Measurements from ENCODE around the gene MRPS5. TPM values are rescaled to one million over a fixed set of nuclear protein-coding genes. Genes with fewer than 3 reads are reported as not detected.

MRPS5 gene
- total RNA-seq, 1 donor from 2014 or later: 57.4 TPM

DNA sequence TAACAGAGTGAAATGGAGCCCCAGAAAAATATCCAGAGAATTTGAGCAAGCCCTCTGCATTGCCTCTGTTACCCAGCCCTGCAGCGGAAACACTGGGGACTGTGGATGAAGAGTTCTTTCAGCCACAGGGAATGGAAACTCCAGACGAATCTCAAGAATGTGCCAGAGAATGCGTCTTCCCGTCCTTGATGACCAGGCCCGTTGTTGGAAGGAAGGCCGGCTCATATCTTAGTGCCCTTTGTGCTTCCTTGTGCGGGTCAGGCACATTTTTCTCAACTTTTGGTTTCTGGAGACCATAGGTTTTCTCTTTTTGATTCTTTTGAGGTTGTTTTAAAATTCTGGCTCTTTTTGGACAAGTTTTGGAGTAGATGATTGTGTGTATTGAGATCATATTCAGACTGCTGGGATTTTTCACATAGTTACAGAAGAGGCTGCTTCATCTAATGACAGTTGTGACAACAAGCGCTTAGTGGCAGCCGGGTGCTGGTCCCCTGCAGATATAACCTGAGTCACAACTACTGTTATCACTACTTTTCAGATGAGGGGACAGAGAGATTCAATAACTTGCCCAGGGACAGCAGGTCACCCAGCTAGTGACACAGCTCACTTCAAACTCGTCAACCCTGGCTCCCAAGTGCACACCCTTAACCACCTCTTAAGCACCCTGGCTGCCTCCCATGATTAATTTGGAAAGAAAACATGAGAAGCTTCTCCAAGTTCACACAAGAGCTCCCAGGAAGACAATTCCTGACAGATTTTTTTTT is 80.4 kb downstream of the MRPS5 start:
- DNase-seq (ENCODE audit: low read depth): no peak

DNA sequence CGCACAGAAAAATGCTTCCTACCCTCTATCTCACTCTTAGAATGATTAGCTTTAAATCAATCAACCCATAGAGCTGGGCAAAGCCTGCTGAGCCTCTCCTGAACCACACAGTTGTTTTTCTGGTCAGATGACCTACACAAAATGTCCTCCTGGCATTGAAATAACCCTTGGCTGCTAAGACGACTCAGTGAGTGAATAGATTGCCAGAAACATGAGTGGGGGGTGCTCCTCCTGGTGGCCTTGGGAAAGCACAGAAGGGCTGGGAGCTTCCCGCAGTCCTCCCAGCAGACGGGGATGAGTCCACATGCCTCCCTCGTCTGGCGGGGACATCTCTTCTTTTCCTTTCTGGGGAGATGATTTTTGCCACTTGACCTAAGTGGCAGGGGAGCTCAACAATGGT is 81.2 kb downstream of the MRPS5 start:
- no peaks in the 10 kb centered on the region for H3K36me3 ChIP-seq (ENCODE audit: insufficient read depth, low read length)
- DNase-seq (ENCODE audit: low read depth) (no peak), FAIRE-seq (no peak)
- H3K27me3 ChIP-seq (ENCODE audit: insufficient read depth, low read length): peaks cover 3% of the 10 kb centered on the region
- no peaks in the 10 kb centered on the region for H3K79me2 ChIP-seq (ENCODE audit: insufficient read depth, low read length)
- Mint-ChIP-seq H3K9me3 (ENCODE audit: unreplicated experiment) (peaks cover 3% of the 10 kb centered on the region), H3K36me3 (ENCODE audit: low read depth, unreplicated experiment) (peaks cover 2% of the 10 kb centered on the region), H3K4me1 (ENCODE audit: low read depth, unreplicated experiment) (peaks cover 28% of the 10 kb centered on the region), H3K4me3 (ENCODE audit: unreplicated experiment) (no peak overlapping the region), H3K27me3 (ENCODE audit: low read depth, unreplicated experiment) (no peaks in the 10 kb centered on the region), H3K27ac (ENCODE audit: unreplicated experiment) (no peak overlapping the region)
- no peak overlapping the region for H2AFZ ChIP-seq (ENCODE audit: low read depth, low read length)
- no peaks in the 10 kb centered on the region for H3K9me3 ChIP-seq (ENCODE audit: insufficient read depth, low read depth, low read length)
- no peak overlapping the region for H3K9ac ChIP-seq (ENCODE audit: low read length)
- peaks cover 14% of the 10 kb centered on the region for H4K20me1 ChIP-seq (ENCODE audit: insufficient read depth, low read length)
- no peaks in the 10 kb centered on the region for H3K4me1 ChIP-seq (ENCODE audit: insufficient read depth, low read length)
- no peak overlapping the region for H3K4me2 ChIP-seq (ENCODE audit: low read length)
- TF ChIP-seq, protein P1, sequence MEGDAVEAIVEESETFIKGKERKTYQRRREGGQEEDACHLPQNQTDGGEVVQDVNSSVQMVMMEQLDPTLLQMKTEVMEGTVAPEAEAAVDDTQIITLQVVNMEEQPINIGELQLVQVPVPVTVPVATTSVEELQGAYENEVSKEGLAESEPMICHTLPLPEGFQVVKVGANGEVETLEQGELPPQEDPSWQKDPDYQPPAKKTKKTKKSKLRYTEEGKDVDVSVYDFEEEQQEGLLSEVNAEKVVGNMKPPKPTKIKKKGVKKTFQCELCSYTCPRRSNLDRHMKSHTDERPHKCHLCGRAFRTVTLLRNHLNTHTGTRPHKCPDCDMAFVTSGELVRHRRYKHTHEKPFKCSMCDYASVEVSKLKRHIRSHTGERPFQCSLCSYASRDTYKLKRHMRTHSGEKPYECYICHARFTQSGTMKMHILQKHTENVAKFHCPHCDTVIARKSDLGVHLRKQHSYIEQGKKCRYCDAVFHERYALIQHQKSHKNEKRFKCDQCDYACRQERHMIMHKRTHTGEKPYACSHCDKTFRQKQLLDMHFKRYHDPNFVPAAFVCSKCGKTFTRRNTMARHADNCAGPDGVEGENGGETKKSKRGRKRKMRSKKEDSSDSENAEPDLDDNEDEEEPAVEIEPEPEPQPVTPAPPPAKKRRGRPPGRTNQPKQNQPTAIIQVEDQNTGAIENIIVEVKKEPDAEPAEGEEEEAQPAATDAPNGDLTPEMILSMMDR (IDR thresholded peaks at IDR 0.05; ENCODE audit: insufficient read depth, low read depth, low read length): no peak
- no peak for TF ChIP-seq EZH2 (IDR thresholded peaks at IDR 0.05; ENCODE audit: insufficient read depth, low read length)
- H3K4me3 ChIP-seq (ENCODE audit: insufficient read depth, low read depth, low read length): no peak overlapping the region
- no peak overlapping the region for H3K27ac ChIP-seq (ENCODE audit: low read depth, low read length)

More for the DNA sequence above, 80.4 kb downstream of the MRPS5 start:
- Mint-ChIP-seq H3K27me3 (ENCODE audit: low read depth, unreplicated experiment) (peaks cover 6% of the 10 kb centered on the region), H3K27ac (ENCODE audit: unreplicated experiment) (peak overlapping the region; percentile 1), H3K4me3 (ENCODE audit: unreplicated experiment) (no peak overlapping the region), H3K4me1 (ENCODE audit: low read depth, unreplicated experiment) (peaks cover 28% of the 10 kb centered on the region), H3K36me3 (ENCODE audit: low read depth, unreplicated experiment) (peaks cover 2% of the 10 kb centered on the region), H3K9me3 (ENCODE audit: unreplicated experiment) (peaks cover 3% of the 10 kb centered on the region)
- H3K4me3 ChIP-seq (ENCODE audit: insufficient read depth, low read depth, low read length): no peak overlapping the region
- no peak overlapping the region for H3K27ac ChIP-seq (ENCODE audit: low read depth, low read length)
- H3K79me2 ChIP-seq (ENCODE audit: insufficient read depth, low read length): no peaks in the 10 kb centered on the region
- peaks cover 14% of the 10 kb centered on the region for H4K20me1 ChIP-seq (ENCODE audit: insufficient read depth, low read length)
- no peaks in the 10 kb centered on the region for H3K4me1 ChIP-seq (ENCODE audit: insufficient read depth, low read length)
- H3K27me3 ChIP-seq (ENCODE audit: insufficient read depth, low read length): peaks cover 3% of the 10 kb centered on the region
- H3K9ac ChIP-seq (ENCODE audit: low read length): no peak overlapping the region
- FAIRE-seq: no peak
- no peak for TF ChIP-seq EZH2 (IDR thresholded peaks at IDR 0.05; ENCODE audit: insufficient read depth, low read length)
- TF ChIP-seq, protein P1 (IDR thresholded peaks at IDR 0.05; ENCODE audit: insufficient read depth, low read depth, low read length): no peak
- H2AFZ ChIP-seq (ENCODE audit: low read depth, low read length): no peak overlapping the region
- no peaks in the 10 kb centered on the region for H3K9me3 ChIP-seq (ENCODE audit: insufficient read depth, low read depth, low read length)
- no peak overlapping the region for H3K4me2 ChIP-seq (ENCODE audit: low read length)
- H3K36me3 ChIP-seq (ENCODE audit: insufficient read depth, low read length): no peaks in the 10 kb centered on the region

DNA sequence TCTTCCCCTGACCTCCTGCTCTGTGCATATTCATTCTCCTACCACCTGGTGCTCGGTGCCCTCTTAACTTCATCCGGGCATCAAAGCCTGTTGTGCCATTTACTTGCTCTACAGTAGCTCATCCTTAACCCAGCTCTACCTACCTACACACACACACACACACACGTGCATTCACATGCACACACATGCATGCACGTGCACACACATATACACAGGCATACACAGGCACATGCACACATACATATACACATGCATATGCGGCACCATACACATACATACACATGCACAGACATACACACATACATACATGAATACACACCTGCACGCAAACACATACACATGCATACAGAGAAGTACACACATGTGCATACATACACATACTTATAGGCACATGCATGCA is 81.6 kb downstream of the MRPS5 start:
- Histone ChIP-seq H4K20me1 (ENCODE audit: insufficient read depth, low read length) (peaks cover 14% of the 10 kb centered on the region), H2AFZ (ENCODE audit: low read depth, low read length) (no peak overlapping the region), H3K27ac (ENCODE audit: low read depth, low read length) (no peak overlapping the region), H3K79me2 (ENCODE audit: insufficient read depth, low read length) (no peaks in the 10 kb centered on the region), H3K9ac (ENCODE audit: low read length) (no peak overlapping the region), H3K27me3 (ENCODE audit: insufficient read depth, low read length) (peaks cover 3% of the 10 kb centered on the region), H3K4me3 (ENCODE audit: insufficient read depth, low read depth, low read length) (no peak overlapping the region), H3K4me1 (ENCODE audit: insufficient read depth, low read length) (no peaks in the 10 kb centered on the region), H3K36me3 (ENCODE audit: insufficient read depth, low read length) (no peaks in the 10 kb centered on the region), H3K4me2 (ENCODE audit: low read length) (no peak overlapping the region), H3K9me3 (ENCODE audit: insufficient read depth, low read depth, low read length) (no peaks in the 10 kb centered on the region)
- Mint-ChIP-seq H3K4me1 (ENCODE audit: low read depth, unreplicated experiment) (peaks cover 28% of the 10 kb centered on the region), H3K9me3 (ENCODE audit: unreplicated experiment) (peaks cover 5% of the 10 kb centered on the region), H3K4me3 (ENCODE audit: unreplicated experiment) (no peak overlapping the region), H3K27ac (ENCODE audit: unreplicated experiment) (no peak overlapping the region), H3K27me3 (ENCODE audit: low read depth, unreplicated experiment) (peaks cover 4% of the 10 kb centered on the region), H3K36me3 (ENCODE audit: low read depth, unreplicated experiment) (peaks cover 2% of the 10 kb centered on the region)
- TF ChIP-seq, protein P1 (IDR thresholded peaks at IDR 0.05; ENCODE audit: insufficient read depth, low read depth, low read length): no peak
- no peak for TF ChIP-seq EZH2 (IDR thresholded peaks at IDR 0.05; ENCODE audit: insufficient read depth, low read length)
- FAIRE-seq (no peak), DNase-seq (ENCODE audit: low read depth) (no peak)

Data from astrocyte (in vitro differentiated cells and primary cell).